Measurements from ENCODE around the gene PRKCG.

DNA sequence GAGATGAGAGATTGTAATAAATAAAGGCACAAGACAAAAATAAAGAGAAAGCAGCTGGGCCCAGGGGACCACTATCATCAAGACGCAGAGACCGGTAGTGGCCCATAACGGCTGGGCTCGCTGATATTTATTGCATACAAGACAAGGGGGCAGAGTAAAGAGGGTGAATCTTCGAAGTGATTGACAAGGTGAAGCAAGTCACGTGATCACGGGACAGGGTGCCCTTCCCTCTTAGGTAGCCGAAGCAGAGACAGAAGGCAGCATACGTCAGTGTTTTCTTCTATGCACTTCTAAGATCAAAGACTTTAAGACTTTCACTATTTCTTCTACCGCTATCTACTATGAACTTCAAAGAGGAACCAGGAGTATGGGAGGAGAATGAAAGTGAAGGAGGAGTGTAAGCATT is 4.6 kb upstream of the PRKCG start:
- TF ChIP-seq, protein P1, sequence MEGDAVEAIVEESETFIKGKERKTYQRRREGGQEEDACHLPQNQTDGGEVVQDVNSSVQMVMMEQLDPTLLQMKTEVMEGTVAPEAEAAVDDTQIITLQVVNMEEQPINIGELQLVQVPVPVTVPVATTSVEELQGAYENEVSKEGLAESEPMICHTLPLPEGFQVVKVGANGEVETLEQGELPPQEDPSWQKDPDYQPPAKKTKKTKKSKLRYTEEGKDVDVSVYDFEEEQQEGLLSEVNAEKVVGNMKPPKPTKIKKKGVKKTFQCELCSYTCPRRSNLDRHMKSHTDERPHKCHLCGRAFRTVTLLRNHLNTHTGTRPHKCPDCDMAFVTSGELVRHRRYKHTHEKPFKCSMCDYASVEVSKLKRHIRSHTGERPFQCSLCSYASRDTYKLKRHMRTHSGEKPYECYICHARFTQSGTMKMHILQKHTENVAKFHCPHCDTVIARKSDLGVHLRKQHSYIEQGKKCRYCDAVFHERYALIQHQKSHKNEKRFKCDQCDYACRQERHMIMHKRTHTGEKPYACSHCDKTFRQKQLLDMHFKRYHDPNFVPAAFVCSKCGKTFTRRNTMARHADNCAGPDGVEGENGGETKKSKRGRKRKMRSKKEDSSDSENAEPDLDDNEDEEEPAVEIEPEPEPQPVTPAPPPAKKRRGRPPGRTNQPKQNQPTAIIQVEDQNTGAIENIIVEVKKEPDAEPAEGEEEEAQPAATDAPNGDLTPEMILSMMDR (conservative IDR thresholded peaks at IDR 0.05), result no peak
- TF ChIP-seq ZFX (IDR thresholded peaks at IDR 0.05), result no peak
